Upper lobe of left lung (tissue), 4 donors: ENCODE data around the gene CEP131.

Experiments
- EP300 ChIP-seq, 4 donors: sonication (generic); formaldehyde crosslinking; IDR thresholded peaks; one replicate each; pipeline ENCODE4 v1.5.1; 2017; ENCODE audit warnings: antibody characterized with exemption in 4 of 4, control low read depth in 2 of 4
- POLR2A ChIP-seq, 4 donors: fragments of 450-650 bp; IDR thresholded peaks; one replicate each; pipeline ENCODE4 v1.5.1; 2016 to 2017; ENCODE audit warnings: antibody characterized with exemption in 4 of 4, mild to moderate bottlenecking in 2 of 4
- TF ChIP-seq, protein P1 (sequence below), 6 experiments: fragments of 450-650 bp in 4 of 6; fragments of 200-600 bp in 2 of 6; sonication (generic) in 2 of 6; IDR thresholded peaks; one replicate each; pipeline ENCODE4 v1.5.1; 2016 to 2019; ENCODE audit warnings: antibody characterized with exemption in 6 of 6

GRCh38 chr17:81239714-81240555 lies 17.2 kb upstream of the CEP131 start:
- TF ChIP-seq, protein P1, sequence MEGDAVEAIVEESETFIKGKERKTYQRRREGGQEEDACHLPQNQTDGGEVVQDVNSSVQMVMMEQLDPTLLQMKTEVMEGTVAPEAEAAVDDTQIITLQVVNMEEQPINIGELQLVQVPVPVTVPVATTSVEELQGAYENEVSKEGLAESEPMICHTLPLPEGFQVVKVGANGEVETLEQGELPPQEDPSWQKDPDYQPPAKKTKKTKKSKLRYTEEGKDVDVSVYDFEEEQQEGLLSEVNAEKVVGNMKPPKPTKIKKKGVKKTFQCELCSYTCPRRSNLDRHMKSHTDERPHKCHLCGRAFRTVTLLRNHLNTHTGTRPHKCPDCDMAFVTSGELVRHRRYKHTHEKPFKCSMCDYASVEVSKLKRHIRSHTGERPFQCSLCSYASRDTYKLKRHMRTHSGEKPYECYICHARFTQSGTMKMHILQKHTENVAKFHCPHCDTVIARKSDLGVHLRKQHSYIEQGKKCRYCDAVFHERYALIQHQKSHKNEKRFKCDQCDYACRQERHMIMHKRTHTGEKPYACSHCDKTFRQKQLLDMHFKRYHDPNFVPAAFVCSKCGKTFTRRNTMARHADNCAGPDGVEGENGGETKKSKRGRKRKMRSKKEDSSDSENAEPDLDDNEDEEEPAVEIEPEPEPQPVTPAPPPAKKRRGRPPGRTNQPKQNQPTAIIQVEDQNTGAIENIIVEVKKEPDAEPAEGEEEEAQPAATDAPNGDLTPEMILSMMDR (IDR thresholded peaks at IDR 0.05), result no peak
- no peak for TF ChIP-seq EP300 (IDR thresholded peaks at IDR 0.05)
- TF ChIP-seq POLR2A (IDR thresholded peaks at IDR 0.05), result no peak
